T-helper 2 cell (primary cell): ENCODE data around the gene POU3F3.

ENCODE experiments used
- DNase-seq, 5 experiments: peaks; one replicate each; pipeline versions ENCODE4 v3.0.0 to v3.0.0-alpha.2; 2012 to 2022

POU3F3 gene

GRCh38 chr2:104878863-104879512 lies 25.1 kb downstream of the POU3F3 start:
- no peak for DNase-seq

DNA sequence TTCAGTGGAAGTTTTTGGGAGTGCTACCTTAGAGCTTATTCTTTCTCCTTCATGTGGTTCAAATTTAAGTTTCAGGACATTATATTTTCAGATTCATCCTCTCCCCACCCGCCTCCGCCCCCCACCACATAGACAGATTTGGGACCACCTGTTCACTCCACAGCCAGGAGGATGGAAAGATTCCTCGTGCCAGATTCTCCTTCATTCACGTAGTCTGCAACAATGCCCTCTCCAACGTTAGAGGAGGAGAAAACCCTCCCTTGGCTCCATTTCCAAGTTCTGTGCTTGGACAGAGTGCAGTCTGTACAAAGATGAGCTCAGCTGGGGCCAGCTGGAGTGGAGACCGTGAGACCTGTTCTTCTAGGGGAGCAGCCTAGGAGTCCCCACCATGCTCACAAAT lies 26.2 kb downstream of the POU3F3 start:
- DNase-seq, result no peak

DNA sequence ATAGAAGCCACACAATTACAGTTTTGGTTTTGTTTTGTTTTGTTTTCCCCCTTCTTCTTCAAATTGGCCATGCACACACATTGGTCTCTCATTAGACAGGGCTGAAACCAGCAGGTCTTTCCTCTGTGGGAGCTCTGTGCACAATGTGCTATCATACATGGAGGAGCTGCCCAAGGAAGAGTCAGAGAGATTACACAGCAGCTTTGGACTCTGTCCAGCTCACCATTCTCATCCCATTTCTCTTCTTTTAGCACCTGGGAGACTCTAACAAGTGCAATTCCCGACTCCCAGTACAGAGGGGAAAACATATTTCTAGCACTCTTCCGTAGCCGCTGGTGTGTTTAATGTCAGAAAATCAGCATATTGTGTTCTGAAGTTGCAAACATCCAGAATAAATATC lies 29.4 kb downstream of the POU3F3 start:
- no peak for DNase-seq

GRCh38 chr2:104885119-104885782 lies 31.3 kb downstream of the POU3F3 start:
- no peak for DNase-seq

- no peak for DNase-seq
Measured at GRCh38 chr2:104887676-104888075, 33.8 kb downstream of the POU3F3 start.

DNA sequence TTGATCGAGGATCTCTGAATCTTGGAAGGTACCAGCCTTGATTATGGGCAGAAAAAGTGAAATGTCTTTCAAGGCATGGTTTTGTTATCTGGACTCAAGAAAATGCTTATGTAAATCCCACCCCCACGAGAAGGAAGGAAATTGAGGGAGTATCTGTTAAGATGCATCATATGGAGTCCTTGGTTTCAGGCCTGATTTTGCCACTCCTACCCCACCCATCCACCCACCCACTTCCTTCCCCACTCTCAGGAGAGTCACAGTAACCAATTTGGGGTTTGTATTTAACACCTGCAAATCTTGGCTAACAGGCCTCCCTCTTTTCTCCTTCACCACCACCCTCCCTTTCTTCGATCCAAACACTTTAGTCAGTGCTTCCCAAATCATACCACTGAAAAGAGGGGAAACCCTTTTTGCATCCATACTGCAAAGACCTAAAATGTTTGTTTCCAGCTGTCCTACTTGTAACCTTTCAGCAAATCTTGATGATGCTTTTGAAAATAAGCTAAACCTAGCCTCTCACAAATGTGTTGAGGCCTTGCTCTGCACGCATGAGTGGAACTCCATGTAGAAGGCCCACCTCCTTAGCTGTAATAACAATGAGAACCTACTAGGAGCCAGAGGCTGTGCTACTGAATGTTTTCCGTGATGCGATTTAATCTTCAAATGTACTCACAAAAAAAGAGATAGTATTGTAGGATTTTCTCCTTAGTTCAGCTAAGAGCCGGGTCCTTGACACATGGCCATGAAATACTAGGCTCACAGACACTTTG lies 34.8 kb downstream of the POU3F3 start:
- DNase-seq, result no peak

DNA sequence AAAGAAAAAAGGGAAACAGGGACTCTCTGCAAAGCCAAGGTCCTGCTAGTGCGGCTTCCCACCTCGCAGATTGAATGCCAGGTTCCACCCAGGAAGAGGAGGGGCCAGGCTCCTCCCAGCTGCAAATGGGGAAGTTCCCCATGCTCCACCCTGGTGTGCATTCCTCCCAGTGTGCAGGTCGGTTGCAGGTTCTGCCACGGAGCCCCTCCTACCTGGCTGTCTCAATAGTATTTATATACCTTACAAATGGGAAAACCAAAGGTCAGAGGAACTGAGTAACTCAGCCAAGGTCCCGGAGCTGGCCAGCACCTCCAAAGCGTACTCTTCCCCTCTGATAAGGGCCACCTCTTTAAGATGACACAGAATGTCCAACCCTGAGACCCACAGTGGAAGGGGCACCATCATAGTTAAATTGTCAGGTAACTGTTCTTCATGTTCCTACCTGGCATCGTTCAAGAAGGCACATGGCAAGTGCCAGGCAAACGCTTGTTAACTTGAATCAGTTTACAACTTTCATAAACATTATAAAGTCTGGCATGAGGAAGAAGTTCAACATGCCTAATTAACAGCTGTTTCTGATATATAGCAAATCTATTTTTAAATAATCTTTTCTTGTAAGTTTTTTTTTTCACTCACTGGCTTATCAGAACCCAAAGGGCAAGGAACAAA lies 35.5 kb downstream of the POU3F3 start:
- no peak for DNase-seq

DNA sequence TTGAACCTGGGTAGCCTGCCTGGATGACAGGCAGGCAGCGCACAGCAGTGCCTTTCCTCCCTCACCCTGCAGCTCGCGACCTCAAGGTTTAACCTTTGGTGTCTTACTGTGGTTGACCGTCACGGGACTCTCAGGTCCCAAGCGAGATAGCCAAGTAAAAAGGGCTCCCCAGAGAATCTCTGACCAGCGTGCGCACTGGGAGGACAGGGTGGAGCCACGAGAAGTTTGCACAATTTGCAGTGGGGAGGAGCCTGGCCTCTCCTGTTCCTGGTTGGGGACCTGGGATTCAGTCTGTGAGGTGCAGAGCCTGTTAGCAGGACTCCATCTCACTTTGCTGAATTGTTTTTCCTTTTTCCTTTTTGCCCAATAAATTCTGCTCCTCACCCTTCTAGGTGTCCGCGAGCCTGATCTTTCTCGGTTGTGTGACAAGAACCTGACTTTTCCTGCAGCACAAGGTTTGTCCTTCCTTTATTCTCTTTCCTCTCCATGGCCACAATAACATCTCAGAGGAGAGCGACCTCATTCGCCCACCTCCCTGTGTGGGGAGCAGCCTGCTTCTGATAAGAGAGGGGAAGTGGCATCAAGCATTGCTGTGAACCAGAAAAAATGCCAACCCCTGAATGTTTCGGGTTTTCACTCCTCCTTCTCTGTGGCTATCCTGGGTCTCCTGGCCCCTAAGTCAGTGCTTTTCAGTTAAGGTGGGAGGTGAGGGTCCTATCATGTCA lies 36.2 kb downstream of the POU3F3 start:
- DNase-seq, result no peak

GRCh38 chr2:104890685-104891069 lies 36.8 kb downstream of the POU3F3 start:
- DNase-seq, result no peak

- DNase-seq, result no peak
Measured at GRCh38 chr2:104891145-104891544, 37.2 kb downstream of the POU3F3 start.

DNA sequence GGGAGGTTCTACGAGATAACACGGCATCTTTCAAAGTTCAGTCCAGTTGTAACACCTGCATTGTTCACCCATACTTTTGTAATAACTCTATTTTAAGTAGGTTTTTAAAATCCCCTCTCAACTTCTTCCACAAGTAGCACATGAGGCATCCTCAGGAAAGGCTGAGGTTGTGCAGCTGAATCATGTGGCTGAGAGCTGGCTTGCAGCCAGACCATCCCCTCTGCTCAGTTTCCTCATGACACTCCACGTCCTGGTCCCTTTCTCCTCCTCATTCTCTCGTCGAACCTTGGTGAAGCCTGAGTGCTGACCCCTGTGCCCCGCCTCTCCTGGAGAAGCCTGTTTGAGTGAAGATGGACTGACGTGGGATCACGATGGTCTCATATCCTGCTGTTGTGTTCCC lies 42.5 kb downstream of the POU3F3 start:
- DNase-seq, result no peak

DNA sequence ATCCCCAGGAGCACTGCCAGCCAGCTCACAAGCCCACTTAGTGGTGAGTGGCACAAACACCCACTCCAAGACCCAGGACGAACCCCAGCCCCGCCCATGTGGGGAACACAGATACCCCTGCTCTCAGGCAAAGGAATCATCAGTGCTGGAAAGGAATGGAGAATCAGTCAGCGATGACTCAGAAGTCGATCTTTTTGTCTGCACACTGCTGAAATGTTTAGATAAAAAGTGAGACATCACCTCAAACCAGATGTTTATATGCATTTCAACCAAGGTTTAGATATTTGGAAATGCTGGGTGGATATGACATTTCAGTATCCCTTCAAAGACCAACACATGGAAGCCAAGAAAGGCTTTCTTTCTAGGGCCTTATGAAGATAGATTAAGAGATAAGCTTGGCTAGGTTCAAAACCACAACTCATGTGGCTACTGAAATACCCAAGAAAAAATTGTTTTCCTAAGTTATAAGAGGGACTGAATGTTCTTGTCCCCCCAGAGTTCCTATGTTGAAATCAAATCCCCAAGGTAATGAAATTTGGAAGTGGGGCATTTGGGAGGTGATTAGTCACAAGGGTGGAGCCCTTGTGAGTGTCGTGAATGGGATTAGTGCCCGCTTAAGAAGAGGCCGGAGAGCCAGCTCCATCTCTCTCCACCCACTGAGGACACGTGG lies 43.7 kb downstream of the POU3F3 start:
- DNase-seq, result no peak

DNA sequence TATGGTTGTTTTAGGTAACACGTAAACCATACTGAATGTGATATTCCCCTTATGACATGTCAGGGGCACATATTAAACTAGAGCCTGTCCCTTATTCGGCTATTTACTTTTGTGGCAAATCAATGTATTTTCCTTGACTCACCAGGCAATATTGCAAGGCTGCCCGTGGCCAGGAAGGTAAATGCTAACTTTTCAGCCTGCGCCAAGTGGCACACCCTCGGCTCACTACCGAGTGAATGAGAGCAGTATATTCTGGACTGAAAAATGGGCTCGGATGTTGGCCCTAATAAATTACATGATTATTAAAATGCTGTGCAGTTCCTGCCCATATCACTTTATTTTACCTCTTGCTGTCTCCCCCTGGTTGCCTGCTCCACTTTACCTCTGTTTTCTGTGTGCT lies 46.7 kb downstream of the POU3F3 start:
- DNase-seq, result no peak

- no peak for DNase-seq
Measured at GRCh38 chr2:104901037-104901881, 47.3 kb downstream of the POU3F3 start.

DNA sequence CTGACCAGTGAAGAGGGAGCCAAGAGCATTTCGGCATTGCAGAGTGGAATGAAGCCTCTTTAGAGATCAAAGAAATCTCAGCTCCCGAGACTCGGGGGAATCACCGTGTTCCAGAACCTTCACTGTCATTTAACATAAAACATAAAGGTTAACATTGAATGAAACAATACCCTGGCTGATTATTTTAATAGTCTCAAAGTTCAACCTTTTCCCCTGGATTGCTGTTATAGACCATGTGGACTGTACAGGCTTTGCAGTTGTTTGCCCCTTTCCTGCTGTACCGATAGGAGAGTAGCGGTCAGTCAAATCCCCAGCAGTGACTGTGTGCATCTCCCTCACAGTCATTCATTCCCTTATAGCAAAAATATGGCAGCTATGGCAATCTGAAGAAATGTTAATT lies 48.4 kb downstream of the POU3F3 start:
- DNase-seq, result no peak
